GM21381 (cell line): Measurements from ENCODE around the gene LRRC73.

Experiments
- ATAC-seq: cut with Tn5 transposase; IDR thresholded peaks from one replicate; pipeline ENCODE4 v1.9.1; 2021; ENCODE audit warnings: mild to moderate bottlenecking, moderate library complexity; ENCODE audit not compliant: unreplicated experiment

The LRRC73 gene

GRCh38 chr6:43493833-43494232, 16.3 kb downstream of the LRRC73 start:
- no peak for ATAC-seq

GRCh38 chr6:43493230-43493629, 16.9 kb downstream of the LRRC73 start:
- no peak for ATAC-seq

GRCh38 chr6:43492673-43493072, 17.5 kb downstream of the LRRC73 start:
- ATAC-seq, result no peak

GRCh38 chr6:43491750-43492661, 18.1 kb downstream of the LRRC73 start:
- ATAC-seq, result no peak

GRCh38 chr6:43490523-43490939, 19.6 kb downstream of the LRRC73 start:
- ATAC-seq, result no peak

GRCh38 chr6:43489277-43490072, 20.7 kb downstream of the LRRC73 start:
- ATAC-seq, result no peak

GRCh38 chr6:43488667-43489276, 21.4 kb downstream of the LRRC73 start:
- no peak for ATAC-seq

- no peak for ATAC-seq
Observed at GRCh38 chr6:43481591-43482236, 28.4 kb downstream of the LRRC73 start.

GRCh38 chr6:43481075-43481474, 29.1 kb downstream of the LRRC73 start:
- ATAC-seq, result no peak

- ATAC-seq, result no peak
Observed at GRCh38 chr6:43478008-43478372, 32.2 kb downstream of the LRRC73 start.

GRCh38 chr6:43477235-43478007, 32.7 kb downstream of the LRRC73 start, which contains the start of gene TJAP1:
Gene TJAP1 (plus strand): TSS chr6:43477570. CDS start chr6:43499002, 21,432 bp downstream.
- ATAC-seq, result peak; percentile 93

- no peak for ATAC-seq
Observed at GRCh38 chr6:43476746-43477145, 33.4 kb downstream of the LRRC73 start.

- no peak for ATAC-seq
Observed at GRCh38 chr6:43475516-43475915, 34.6 kb downstream of the LRRC73 start.

GRCh38 chr6:43472515-43472914, 37.6 kb downstream of the LRRC73 start:
- no peak for ATAC-seq

- no peak for ATAC-seq
Observed at GRCh38 chr6:43471399-43471798, 38.7 kb downstream of the LRRC73 start.

- no peak for ATAC-seq
Observed at GRCh38 chr6:43469947-43470346, 40.2 kb downstream of the LRRC73 start.

GRCh38 chr6:43468748-43469681, 41.1 kb downstream of the LRRC73 start:
- no peak for ATAC-seq

GRCh38 chr6:43468240-43468639, 41.9 kb downstream of the LRRC73 start:
- no peak for ATAC-seq

GRCh38 chr6:43467752-43468151, 42.4 kb downstream of the LRRC73 start:
- ATAC-seq, result no peak
